ENCODE results near the gene SZRD1. TPM values are rescaled to one million over a fixed set of nuclear protein-coding genes. Genes with fewer than 3 reads are reported as not detected.
A peak's percentile ranks its signal among the peaks of the same experiment; 100 is the strongest.
"Not testable (repeated sequence)": the region's sequence is repeated elsewhere in the genome, so short reads cannot be mapped to it uniquely, and the experiment has no call there.

The SZRD1 gene
- total and polyA plus RNA-seq, 4 experiments from 2014 or later = 41.6 to 81.0 (median 67.9) TPM

- Mint-ChIP-seq H3K27me3 (no peaks in the 10 kb centered on the region), H3K9me3 (no peaks in the 10 kb centered on the region), H3K27ac (no peak overlapping the region), H3K4me3 (no peak overlapping the region), H3K36me3 (peaks cover 4 to 10% of the 10 kb centered on the region in 2 donors), H3K4me1 (peaks cover 21 to 39% (median 25%) of the 10 kb centered on the region in 4 donors)
- Histone ChIP-seq H3K27me3 (ENCODE audit: insufficient read depth, low read length) (no peaks in the 10 kb centered on the region), H3K4me1 (ENCODE audit: insufficient read depth, low read length) (peaks cover 11% of the 10 kb centered on the region), H3K36me3 (ENCODE audit: insufficient read depth, low read length) (no peaks in the 10 kb centered on the region), H3K27ac (ENCODE audit: low read depth, low read length) (no peak overlapping the region), H3K9me3 (ENCODE audit: control insufficient read depth in 1 of 2, low read length in 2 of 2) (no peaks in the 10 kb centered on the region), H3K4me3 (ENCODE audit: low read length in 2 of 2) (no peak overlapping the region)
- no peak for DNase-seq
- CTCF ChIA-PET (ENCODE audit: partially characterized antibody) = no interaction called here
- intact Hi-C loops (cut with micrococcal nuclease) = no loop called here
- POLR2A ChIA-PET (ENCODE audit: partially characterized antibody) = no interaction called here
Measured at GRCh38 chr1:16338961-16339360, 28.1 kb upstream of the SZRD1 start.

GRCh38 chr1:16340673-16341072 is 26.4 kb upstream of the SZRD1 start:
- Mint-ChIP-seq H3K4me1 (peaks cover 14 to 28% (median 17%) of the 10 kb centered on the region in 4 donors), H3K36me3 (peaks cover 4 to 7% of the 10 kb centered on the region in 2 donors), H3K9me3 (no peaks in the 10 kb centered on the region), H3K27ac (no peak overlapping the region), H3K4me3 (no peak overlapping the region), H3K27me3 (no peaks in the 10 kb centered on the region)
- Histone ChIP-seq H3K4me1 (ENCODE audit: insufficient read depth, low read length) (peaks cover 3% of the 10 kb centered on the region), H3K36me3 (ENCODE audit: insufficient read depth, low read length) (no peaks in the 10 kb centered on the region), H3K27me3 (ENCODE audit: insufficient read depth, low read length) (no peaks in the 10 kb centered on the region), H3K4me3 (ENCODE audit: low read length in 2 of 2) (no peak overlapping the region), H3K9me3 (ENCODE audit: control insufficient read depth in 1 of 2, low read length in 2 of 2) (no peaks in the 10 kb centered on the region), H3K27ac (ENCODE audit: low read depth, low read length) (no peak overlapping the region)
- ChIA-PET POLR2A (ENCODE audit: partially characterized antibody) (no interaction called here), CTCF (ENCODE audit: partially characterized antibody) (no interaction called here)
- intact Hi-C loops (cut with micrococcal nuclease) = no loop called here
- DNase-seq = no peak

GRCh38 chr1:16342331-16343062 is 24.5 kb upstream of the SZRD1 start:
- DNase-seq = no peak
- Histone ChIP-seq H3K4me3 (ENCODE audit: low read length in 2 of 2) (no peak overlapping the region), H3K27ac (ENCODE audit: low read depth, low read length) (no peak overlapping the region), H3K36me3 (ENCODE audit: insufficient read depth, low read length) (no peaks in the 10 kb centered on the region), H3K27me3 (ENCODE audit: insufficient read depth, low read length) (no peaks in the 10 kb centered on the region), H3K4me1 (ENCODE audit: insufficient read depth, low read length) (no peaks in the 10 kb centered on the region), H3K9me3 (ENCODE audit: control insufficient read depth in 1 of 2, low read length in 2 of 2) (no peaks in the 10 kb centered on the region)
- Mint-ChIP-seq H3K27ac (peak overlapping the region in 2 of 7 donors; percentile 2), H3K27me3 (no peaks in the 10 kb centered on the region), H3K36me3 (peaks cover 4 to 8% of the 10 kb centered on the region in 2 donors), H3K9me3 (no peaks in the 10 kb centered on the region), H3K4me3 (no peak overlapping the region), H3K4me1 (peaks cover 10 to 26% (median 17%) of the 10 kb centered on the region in 4 donors)
- ChIA-PET CTCF (ENCODE audit: partially characterized antibody) (no interaction called here), POLR2A (ENCODE audit: partially characterized antibody) (no interaction called here)
- intact Hi-C loops (cut with micrococcal nuclease) = no loop called here

DNA sequence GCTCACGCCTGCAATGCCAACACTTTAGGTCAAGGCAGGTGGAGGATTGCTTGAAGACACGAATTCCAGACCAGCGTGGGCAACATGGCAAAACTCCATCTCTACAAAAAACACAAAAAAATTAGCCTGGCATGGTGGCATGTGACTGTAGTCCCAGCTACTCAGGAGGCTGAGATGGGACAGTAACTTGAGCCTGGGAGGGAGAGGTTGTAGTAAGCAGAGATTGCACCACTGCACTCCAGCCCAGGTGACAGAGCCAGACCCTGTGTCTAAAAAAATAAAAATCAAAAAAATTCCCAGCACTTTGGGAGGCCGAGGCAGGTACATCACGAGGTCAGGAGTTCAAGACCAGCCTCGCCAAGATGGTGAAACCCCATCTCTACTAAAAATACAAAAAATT is 23.8 kb upstream of the SZRD1 start:
- CTCF ChIA-PET (ENCODE audit: partially characterized antibody); H3K4me3 ChIP-seq (ENCODE audit: low read length in 2 of 2): not testable (repeated sequence)

GRCh38 chr1:16348414-16349182 is 18.4 kb upstream of the SZRD1 start:
- Histone ChIP-seq H3K9me3 (ENCODE audit: control insufficient read depth in 1 of 2, low read length in 2 of 2) (no peaks in the 10 kb centered on the region), H3K27me3 (ENCODE audit: insufficient read depth, low read length) (no peaks in the 10 kb centered on the region), H3K27ac (ENCODE audit: low read depth, low read length) (no peak overlapping the region), H3K36me3 (ENCODE audit: insufficient read depth, low read length) (no peaks in the 10 kb centered on the region), H3K4me3 (ENCODE audit: low read length in 2 of 2) (no peak overlapping the region), H3K4me1 (ENCODE audit: insufficient read depth, low read length) (peaks cover 44% of the 10 kb centered on the region)
- POLR2A ChIA-PET (ENCODE audit: partially characterized antibody) = interaction anchor here (0.7 kb wide), 1 partner anchor 70 kb away, joined by 3 read pairs; no protein-coding TSS in a partner anchor
- Mint-ChIP-seq H3K27ac (peak overlapping the region in 1 of 7 donors; percentile 50), H3K27me3 (no peaks in the 10 kb centered on the region), H3K9me3 (no peaks in the 10 kb centered on the region), H3K4me1 (peaks cover 19 to 46% (median 36%) of the 10 kb centered on the region in 4 donors), H3K4me3 (peak overlapping the region in 1 of 8 donors; percentile 52), H3K36me3 (peaks cover 0 to 10% of the 10 kb centered on the region in 2 donors)
- CTCF ChIA-PET (ENCODE audit: partially characterized antibody) = interaction anchor here (12.0 kb wide), 1 partner anchor 16 kb away, joined by 121 read pairs; the partner anchor contains the start of gene SZRD1
- intact Hi-C loops (cut with micrococcal nuclease) = no loop called here
- DNase-seq = no peak

More for the DNA sequence above, 23.8 kb upstream of the SZRD1 start:
- H3K9me3 ChIP-seq (ENCODE audit: control insufficient read depth in 1 of 2, low read length in 2 of 2); H3K36me3 Mint-ChIP-seq; H3K27ac Mint-ChIP-seq; H3K27me3 ChIP-seq (ENCODE audit: insufficient read depth, low read length); H3K4me3 Mint-ChIP-seq; intact Hi-C loops (cut with micrococcal nuclease); POLR2A ChIA-PET (ENCODE audit: partially characterized antibody); H3K36me3 ChIP-seq (ENCODE audit: insufficient read depth, low read length); H3K9me3 Mint-ChIP-seq; DNase-seq; H3K27ac ChIP-seq (ENCODE audit: low read depth, low read length); H3K4me1 ChIP-seq (ENCODE audit: insufficient read depth, low read length); H3K27me3 Mint-ChIP-seq: not testable (repeated sequence)
- peaks cover 13 to 29% (median 20%) of the 10 kb centered on the region in 4 donors for H3K4me1 Mint-ChIP-seq

DNA sequence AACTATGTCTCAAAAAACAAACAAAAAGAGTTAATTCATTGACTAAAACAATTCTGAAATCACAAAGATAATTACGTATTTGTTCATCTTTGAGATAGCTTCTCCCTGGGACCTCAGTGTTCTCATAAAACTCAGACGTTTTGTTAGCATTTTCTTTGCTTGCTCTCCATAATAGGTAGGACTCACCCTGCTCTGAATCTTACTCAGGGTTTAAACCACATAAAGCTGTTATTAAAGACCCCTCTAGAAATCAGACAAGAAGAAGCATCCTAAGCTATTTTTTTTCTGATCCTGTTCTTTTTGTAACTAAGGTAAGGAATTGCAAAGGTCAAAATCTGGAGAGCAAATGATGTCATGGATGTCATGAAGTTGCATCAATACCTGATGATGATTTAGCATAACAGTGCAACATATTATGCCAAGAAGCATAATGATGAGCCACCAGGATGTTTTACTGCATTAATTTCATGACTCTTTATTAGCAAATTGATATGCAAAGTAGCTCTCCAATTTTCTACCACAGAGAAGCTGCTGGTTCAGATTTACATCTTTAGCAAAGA is 17.1 kb upstream of the SZRD1 start:
- no peak overlapping the region for H3K27ac ChIP-seq (ENCODE audit: low read depth, low read length)

More for the DNA sequence above, 17.1 kb upstream of the SZRD1 start:
- intact Hi-C loops (cut with micrococcal nuclease) = loop anchor here (5.0 kb wide), 2 partner anchors 92 to 143 kb away; partner anchors contain the start of gene NECAP2
- no peaks in the 10 kb centered on the region for H3K27me3 ChIP-seq (ENCODE audit: insufficient read depth, low read length)
- H3K9me3 Mint-ChIP-seq = no peaks in the 10 kb centered on the region
- ChIA-PET POLR2A (ENCODE audit: partially characterized antibody) (no interaction called here), CTCF (ENCODE audit: partially characterized antibody) (interaction anchor here (12.0 kb wide), 1 partner anchor 14 kb away, joined by 121 read pairs; the partner anchor contains the start of gene SZRD1)
- peak overlapping the region in 5 of 8 donors; percentile 18 to 94 (median 43) for H3K4me3 Mint-ChIP-seq
- no peaks in the 10 kb centered on the region for H3K27me3 Mint-ChIP-seq
- peaks cover 19 to 46% (median 36%) of the 10 kb centered on the region in 4 donors for H3K4me1 Mint-ChIP-seq
- H3K4me1 ChIP-seq (ENCODE audit: insufficient read depth, low read length) = peaks cover 44% of the 10 kb centered on the region
- H3K36me3 Mint-ChIP-seq = peaks cover 0 to 10% of the 10 kb centered on the region in 2 donors
- H3K36me3 ChIP-seq (ENCODE audit: insufficient read depth, low read length) = no peaks in the 10 kb centered on the region
- H3K27ac Mint-ChIP-seq = peak overlapping the region in 3 of 7 donors; percentile 46 to 90 (median 57)
- no peak overlapping the region for H3K4me3 ChIP-seq (ENCODE audit: low read length in 2 of 2)
- DNase-seq = no peak
- no peaks in the 10 kb centered on the region for H3K9me3 ChIP-seq (ENCODE audit: control insufficient read depth in 1 of 2, low read length in 2 of 2)
